ENCODE data around the gene ITPR3.

ITPR3 gene

GRCh38 chr6:33686981-33687975 is 66.2 kb downstream of the ITPR3 start:
- DNase-seq (ENCODE audit: low read depth), result no peak

DNA sequence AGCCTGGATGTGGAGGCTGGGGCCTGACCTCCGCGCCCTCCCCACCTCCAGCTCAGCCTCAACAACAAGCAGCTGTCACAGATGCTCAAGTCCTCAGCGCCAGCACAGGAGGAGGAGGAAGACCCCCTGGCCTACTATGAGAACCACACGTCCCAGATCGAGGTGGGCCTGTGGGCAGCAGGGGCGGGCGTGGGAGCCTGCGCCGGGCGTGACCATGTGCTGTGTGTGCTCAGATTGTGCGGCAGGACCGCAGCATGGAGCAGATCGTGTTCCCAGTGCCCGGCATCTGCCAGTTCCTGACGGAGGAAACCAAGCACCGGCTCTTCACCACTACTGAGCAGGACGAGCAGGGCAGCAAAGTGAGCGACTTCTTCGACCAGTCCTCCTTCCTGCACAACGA is 66.9 kb downstream of the ITPR3 start:
- no peak for DNase-seq (ENCODE audit: low read depth)

DNA sequence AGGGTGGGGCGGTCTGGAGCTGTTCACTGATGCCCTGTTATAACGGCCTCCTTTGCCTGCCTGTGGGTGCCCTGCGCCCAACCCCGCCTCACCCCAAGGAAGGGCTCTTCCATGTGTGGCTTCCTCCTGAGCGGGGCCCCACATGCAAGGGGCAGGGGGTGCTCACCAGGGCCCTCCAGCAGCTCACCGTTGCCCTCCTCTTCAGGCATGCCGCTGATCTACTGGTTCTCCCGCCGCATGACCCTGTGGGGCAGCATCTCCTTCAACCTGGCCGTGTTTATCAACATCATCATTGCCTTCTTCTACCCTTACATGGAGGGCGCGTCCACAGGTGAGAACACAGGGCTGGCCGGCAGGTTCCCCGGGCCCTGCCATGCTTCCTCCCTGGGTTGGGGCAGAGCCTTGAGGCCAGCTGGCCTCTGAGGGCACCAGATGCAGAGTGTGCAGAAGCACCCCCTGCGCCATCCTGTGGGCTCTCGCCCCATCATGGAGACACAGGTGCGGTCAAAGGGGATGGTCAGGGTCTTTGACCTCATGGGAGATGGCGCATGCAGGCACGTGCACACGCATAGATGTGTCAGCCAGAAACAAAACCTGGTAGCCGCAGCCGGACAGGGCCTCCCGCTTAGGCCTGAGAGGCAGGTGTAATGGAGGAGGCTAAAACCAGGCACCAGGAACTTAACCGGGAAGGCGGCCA is 67.5 kb downstream of the ITPR3 start:
- DNase-seq (ENCODE audit: low read depth), result no peak

DNA sequence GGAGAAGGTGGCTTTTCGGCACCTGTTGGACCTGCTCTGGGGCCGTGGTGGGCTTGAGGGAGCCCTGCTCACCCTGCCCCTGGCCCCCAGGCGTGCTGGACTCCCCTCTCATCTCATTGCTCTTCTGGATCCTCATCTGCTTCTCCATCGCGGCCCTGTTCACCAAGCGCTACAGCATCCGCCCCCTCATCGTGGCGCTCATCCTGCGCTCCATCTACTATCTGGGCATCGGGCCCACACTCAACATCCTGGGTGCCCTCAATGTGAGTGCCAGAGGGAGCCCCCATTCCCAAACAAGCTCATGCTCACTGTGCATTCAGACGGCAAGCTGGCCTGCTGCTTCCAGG is 68.0 kb downstream of the ITPR3 start:
- DNase-seq (ENCODE audit: low read depth), result no peak

- DNase-seq (ENCODE audit: low read depth), result no peak
Observed at GRCh38 chr6:33689879-33690278, 68.8 kb downstream of the ITPR3 start.

GRCh38 chr6:33690766-33691165 is 69.6 kb downstream of the ITPR3 start:
- DNase-seq (ENCODE audit: low read depth), result no peak

DNA sequence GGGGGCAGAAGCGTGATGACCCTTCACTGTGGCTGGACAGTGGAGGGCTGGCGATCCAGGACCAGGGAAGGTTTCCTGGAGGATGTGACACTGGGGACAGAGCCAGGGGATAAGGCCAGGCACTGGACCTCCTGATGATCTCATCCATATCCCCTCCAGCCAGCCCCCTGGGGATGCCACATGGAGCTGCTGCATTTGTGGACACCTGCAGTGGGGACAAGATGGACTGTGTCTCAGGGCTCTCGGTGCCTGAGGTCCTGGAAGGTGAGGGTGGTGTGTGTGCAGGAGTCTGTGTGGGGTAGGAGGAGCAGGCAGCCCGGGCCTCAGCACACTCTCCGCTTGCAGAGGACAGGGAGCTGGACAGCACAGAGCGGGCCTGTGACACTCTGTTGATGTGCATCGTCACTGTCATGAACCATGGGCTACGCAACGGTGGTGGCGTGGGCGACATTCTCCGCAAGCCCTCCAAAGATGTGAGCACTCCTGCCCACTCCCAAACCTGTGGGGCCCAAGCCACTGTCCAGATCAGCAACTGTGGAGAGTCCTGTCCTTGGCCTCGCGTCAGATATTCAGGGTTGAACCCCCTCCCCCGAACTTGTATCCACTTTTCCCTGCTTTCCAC is 70.4 kb downstream of the ITPR3 start:
- no peak for DNase-seq (ENCODE audit: low read depth)

DNA sequence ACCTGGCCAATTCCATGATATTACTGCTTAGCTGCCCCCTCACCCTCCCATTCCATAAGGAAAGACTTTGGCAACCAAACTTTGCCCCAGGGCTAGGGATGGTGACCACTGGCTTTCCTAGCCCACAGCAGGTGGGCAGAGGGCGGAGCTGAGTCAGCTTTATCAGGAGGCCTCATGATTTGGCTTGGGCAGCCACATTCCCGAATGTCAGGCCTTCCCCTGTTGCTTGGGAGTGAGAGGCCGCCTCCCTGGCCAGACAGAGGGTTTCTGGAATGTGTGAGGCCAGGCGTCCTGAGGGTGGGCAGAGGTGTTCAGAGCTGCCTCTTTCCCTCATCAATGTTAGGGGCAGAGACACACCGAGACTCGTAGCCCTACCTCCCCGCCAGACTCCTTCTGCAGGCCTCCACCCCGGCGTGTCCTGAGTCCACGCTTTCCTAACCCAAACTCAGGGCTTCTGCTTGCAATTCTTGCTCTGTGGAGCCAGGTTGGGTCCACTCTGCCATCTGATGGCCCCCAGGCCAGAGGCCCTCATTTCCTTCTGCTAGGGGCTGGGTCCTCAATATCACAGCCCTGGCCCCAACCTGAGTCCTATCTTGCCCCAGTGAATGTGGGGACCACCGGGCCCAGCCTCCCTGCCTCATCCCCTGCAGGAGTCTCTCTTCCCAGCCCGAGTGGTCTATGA is 71.1 kb downstream of the ITPR3 start:
- DNase-seq (ENCODE audit: low read depth), result no peak

DNA sequence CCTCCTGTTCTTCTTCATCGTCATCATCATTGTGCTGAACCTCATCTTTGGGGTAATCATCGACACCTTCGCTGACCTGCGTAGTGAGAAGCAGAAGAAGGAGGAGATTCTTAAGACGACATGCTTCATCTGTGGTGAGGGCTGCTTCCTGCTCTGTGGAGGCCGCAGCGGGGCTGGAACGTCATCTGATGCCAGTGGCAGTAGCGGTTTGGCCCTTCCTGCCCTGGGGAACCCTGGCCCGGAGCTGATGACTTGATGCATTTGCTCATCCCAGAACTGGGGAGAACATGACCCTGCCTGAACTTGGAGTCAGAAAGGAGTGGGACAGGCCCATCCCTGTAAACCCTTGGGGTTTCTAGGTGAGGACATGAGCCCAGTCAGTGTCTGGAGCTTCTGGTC is 71.6 kb downstream of the ITPR3 start:
- peak; percentile 30 for DNase-seq (ENCODE audit: low read depth)

- no peak for DNase-seq (ENCODE audit: low read depth)
Observed at GRCh38 chr6:33693186-33694105, 72.3 kb downstream of the ITPR3 start.

- peak; percentile 48 for DNase-seq (ENCODE audit: low read depth)
Observed at GRCh38 chr6:33694401-33694931, 73.3 kb downstream of the ITPR3 start.

DNA sequence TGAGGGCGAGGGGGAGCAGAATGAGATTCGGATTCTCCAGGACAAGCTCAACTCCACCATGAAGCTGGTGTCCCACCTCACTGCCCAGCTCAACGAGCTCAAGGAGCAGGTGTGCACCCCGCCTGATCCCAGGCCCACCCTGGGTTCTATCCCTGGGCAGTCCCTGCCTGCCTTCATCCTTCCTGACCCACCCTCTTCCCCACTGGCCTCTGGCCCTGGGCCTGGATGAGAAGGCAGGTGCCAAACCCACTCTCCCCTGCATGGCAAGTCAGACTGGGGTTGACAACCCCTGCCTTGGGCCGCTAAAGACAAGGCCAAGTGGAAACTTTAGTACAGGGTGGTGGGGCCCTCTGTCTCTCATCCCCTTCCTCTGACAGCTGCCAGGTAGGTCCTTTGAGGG is 73.9 kb downstream of the ITPR3 start:
- no peak for DNase-seq (ENCODE audit: low read depth)

- DNase-seq (ENCODE audit: low read depth), result no peak
Observed at GRCh38 chr6:33695451-33695887, 74.3 kb downstream of the ITPR3 start.

DNA sequence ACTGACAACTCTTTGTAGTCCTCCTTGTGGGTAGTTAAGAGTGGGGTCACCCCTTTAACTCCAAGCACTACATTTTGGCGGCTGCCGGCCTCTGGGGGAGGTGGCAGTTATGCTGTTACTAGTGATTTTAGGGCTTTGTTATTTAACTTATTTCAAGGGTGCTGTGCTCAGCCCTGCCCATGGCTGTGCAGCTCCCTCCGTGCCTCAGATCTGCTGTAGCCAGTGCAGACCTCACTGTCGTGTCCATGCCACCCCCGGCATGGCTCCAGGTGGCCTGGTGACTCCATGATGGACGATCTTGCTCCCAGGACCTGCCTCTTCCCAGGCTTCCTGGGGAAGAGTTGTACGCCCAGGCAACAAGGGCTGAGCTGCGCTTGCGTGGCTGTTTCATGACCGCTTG is 75.0 kb downstream of the ITPR3 start:
- DNase-seq (ENCODE audit: low read depth), result no peak

GRCh38 chr6:33696548-33697518 is 75.7 kb downstream of the ITPR3 start:
- no peak for DNase-seq (ENCODE audit: low read depth)

GRCh38 chr6:33697845-33698244 is 76.7 kb downstream of the ITPR3 start:
- DNase-seq (ENCODE audit: low read depth), result no peak

DNA sequence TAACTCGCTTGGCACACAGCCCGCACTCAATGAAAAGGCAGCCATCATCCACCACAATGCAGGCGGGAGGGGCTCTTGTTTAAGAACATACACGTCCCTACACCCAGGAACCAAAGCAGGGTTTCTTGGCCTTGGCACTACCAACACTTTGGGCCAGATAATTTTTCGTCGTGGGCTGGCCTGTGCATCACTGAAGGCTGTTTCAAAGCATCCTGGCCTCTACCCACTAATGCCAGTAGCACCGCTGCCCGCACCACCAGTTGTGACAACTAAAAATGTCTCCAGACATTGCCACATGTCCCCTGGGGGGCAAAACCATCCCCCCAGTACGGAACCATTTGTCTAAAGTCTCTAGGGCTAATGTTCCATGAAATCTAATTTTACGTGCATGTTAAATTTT is 77.4 kb downstream of the ITPR3 start:
- no peak for DNase-seq (ENCODE audit: low read depth)

GRCh38 chr6:33699131-33699530 is 78.0 kb downstream of the ITPR3 start:
- DNase-seq (ENCODE audit: low read depth), result no peak

DNA sequence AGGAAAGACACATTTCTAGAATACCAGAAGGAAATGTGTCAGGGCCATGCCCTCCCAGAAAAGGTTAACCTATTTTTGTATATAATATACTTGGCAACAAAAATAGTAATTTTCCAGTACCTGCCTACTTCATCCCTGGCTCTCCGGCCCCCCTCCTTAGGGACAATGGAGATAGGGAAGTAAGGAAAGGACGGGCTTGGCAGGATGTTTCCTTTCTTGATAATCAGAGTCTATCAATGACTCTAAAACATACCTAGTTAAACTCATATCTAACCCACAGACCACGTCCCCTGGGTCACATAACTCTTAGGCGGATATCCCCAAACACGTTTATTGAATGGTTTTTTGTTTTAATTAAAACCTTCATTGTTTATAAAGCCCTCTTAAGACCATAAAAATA is 78.6 kb downstream of the ITPR3 start:
- no peak for DNase-seq (ENCODE audit: low read depth)
